Subcutaneous abdominal adipose tissue (tissue), 5 donors: Measurements from ENCODE around the gene ZNF33A.
"Not testable (repeated sequence)": the region's sequence is repeated elsewhere in the genome, so short reads cannot be mapped to it uniquely, and the experiment has no call there.

Source experiments
- H3K27ac ChIP-seq: one replicate; pipeline ENCODE4 v1.7.0; 2013; ENCODE audit warnings: low read depth, mild to moderate bottlenecking, inconsistent platforms, low read length, moderate library complexity
- H3K27me3 ChIP-seq, 5 donors: one replicate each; pipeline ENCODE4 v1.7.0; 2013; ENCODE audit warnings: low read length in 5 of 5, inconsistent platforms in 1 of 5; ENCODE audit not compliant: control insufficient read depth in 5 of 5, insufficient read depth in 4 of 5
- H3K36me3 ChIP-seq, 5 donors: one replicate each; pipeline ENCODE4 v1.7.0; 2013; ENCODE audit warnings: low read length in 5 of 5; ENCODE audit not compliant: control insufficient read depth in 5 of 5, insufficient read depth in 5 of 5
- H3K4me1 ChIP-seq, 5 donors: one replicate each; pipeline ENCODE4 v1.7.0; 2013; ENCODE audit warnings: low read length in 5 of 5, mild to moderate bottlenecking in 3 of 5, moderate library complexity in 1 of 5; ENCODE audit not compliant: control insufficient read depth in 5 of 5, insufficient read depth in 5 of 5
- H3K4me3 ChIP-seq, 5 donors: one replicate each; pipeline ENCODE4 v1.7.0; 2013; ENCODE audit warnings: low read length in 5 of 5, low read depth in 1 of 5
- H3K9ac ChIP-seq, 5 donors: one replicate each; pipeline ENCODE4 v1.7.0; 2013; ENCODE audit warnings: low read length in 5 of 5, mild to moderate bottlenecking in 4 of 5, moderate library complexity in 3 of 5
- H3K9me3 ChIP-seq, 5 donors: one replicate each; pipeline ENCODE4 v1.7.0; 2013; ENCODE audit warnings: low read length in 5 of 5; ENCODE audit not compliant: control insufficient read depth in 5 of 5
- donor health status: healthy.
- donor health status: healthy.
- donor health status: healthy.
- donor health status: healthy.
- donor health status: healthy.

The ZNF33A gene

DNA sequence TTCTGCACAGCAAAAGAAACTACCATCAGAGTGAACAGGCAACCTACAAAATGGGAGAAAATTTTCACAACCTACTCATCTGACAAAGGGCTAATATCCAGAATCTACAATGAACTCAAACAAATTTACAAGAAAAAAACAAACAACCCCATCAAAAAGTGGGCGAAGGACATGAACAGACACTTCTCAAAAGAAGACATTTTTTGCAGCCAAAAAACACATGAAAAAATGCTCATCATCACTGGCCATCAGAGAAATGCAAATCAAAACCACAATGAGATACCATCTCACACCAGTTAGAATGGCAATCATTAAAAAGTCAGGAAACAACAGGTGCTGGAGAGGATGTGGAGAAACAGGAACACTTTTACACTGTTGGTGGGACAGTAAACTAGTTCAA lies 10.0 kb upstream of the ZNF33A start:
- not testable (repeated sequence) for H3K4me3 ChIP-seq, H3K9ac ChIP-seq, H3K4me1 ChIP-seq, H3K9me3 ChIP-seq, H3K36me3 ChIP-seq, H3K27ac ChIP-seq, H3K27me3 ChIP-seq

GRCh38 chr10:38003026-38003425 lies 7.4 kb upstream of the ZNF33A start:
- no peaks in the 10 kb centered on the region for H3K27me3 ChIP-seq
- no peak overlapping the region for H3K4me3 ChIP-seq
- H3K36me3 ChIP-seq = no peaks in the 10 kb centered on the region
- no peak overlapping the region for H3K27ac ChIP-seq
- H3K9me3 ChIP-seq = no peaks in the 10 kb centered on the region
- peaks cover 0 to 2% (median 0%) of the 10 kb centered on the region in 5 donors for H3K4me1 ChIP-seq
- no peak overlapping the region for H3K9ac ChIP-seq

DNA sequence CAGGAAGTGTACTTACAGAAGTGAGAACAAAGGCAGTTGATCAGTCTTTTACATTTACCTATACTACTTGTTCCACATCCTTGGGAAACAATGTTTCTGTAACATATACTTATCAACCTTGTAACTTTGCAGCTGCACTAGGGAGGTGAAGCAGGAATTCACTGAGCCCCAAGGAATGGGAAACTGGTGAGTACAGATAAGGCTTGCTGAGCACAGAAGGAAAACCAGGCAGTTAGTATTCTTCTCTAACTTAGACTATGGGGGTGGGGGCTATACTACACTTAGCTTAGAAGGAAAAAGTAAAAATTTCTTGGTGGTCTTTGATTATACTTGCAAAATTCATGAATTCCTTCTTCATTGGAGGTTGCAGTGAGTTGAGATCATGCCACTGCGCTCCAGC lies 6.9 kb upstream of the ZNF33A start:
- no peaks in the 10 kb centered on the region for H3K36me3 ChIP-seq
- H3K27me3 ChIP-seq = no peaks in the 10 kb centered on the region
- H3K4me1 ChIP-seq = peaks cover 0 to 2% (median 0%) of the 10 kb centered on the region in 5 donors
- H3K9ac ChIP-seq = no peak overlapping the region
- H3K9me3 ChIP-seq = no peaks in the 10 kb centered on the region
- H3K27ac ChIP-seq = no peak overlapping the region
- H3K4me3 ChIP-seq = no peak overlapping the region

DNA sequence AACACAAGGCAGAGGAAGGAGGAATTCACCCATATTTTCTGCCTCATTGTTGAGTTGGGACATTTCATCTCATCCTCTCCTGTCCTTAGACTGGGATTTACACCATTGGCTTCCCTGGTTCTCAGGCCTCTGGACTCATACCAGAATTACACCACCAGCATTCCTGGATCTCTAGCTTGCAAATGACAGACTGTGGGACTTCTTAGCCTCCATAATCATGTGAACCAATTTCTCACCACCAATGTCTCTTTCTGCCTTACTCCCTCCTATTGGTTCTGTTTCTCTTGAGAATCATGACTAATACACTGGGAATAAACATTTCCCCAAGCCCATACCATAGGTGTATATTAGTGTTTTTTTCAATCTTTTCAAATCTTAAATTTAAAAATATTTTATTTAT lies 2.9 kb upstream of the ZNF33A start:
- no peak overlapping the region for H3K9ac ChIP-seq
- no peaks in the 10 kb centered on the region for H3K9me3 ChIP-seq
- no peak overlapping the region for H3K4me3 ChIP-seq
- no peaks in the 10 kb centered on the region for H3K27me3 ChIP-seq
- peaks cover 2 to 22% (median 11%) of the 10 kb centered on the region in 5 donors for H3K4me1 ChIP-seq
- no peak overlapping the region for H3K27ac ChIP-seq
- no peaks in the 10 kb centered on the region for H3K36me3 ChIP-seq

DNA sequence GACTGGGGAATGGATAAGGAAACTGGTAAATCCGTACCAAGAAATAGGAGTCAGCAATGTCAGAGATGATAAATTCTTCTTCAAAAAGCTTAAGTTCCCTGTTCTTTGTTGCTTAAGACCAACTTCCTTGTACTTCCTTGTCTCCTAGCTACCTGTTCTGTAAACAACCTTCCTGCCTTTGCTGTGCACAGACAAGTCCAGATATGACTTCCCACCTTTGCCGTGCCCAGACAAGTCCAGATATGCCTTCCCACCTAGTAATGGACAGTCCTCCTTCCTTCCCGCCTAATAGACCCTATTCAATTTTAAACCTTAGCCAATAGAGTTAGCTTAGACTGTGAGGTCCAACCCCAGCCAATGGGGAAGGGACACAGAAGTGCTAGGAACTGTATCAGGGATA lies 2.5 kb upstream of the ZNF33A start:
- Histone ChIP-seq H3K27me3 (no peaks in the 10 kb centered on the region), H3K27ac (no peak overlapping the region), H3K4me1 (peaks cover 2 to 22% (median 11%) of the 10 kb centered on the region in 5 donors), H3K4me3 (no peak overlapping the region), H3K9ac (no peak overlapping the region), H3K36me3 (no peaks in the 10 kb centered on the region), H3K9me3 (no peaks in the 10 kb centered on the region)

- Histone ChIP-seq H3K27ac (no peak overlapping the region), H3K27me3 (no peaks in the 10 kb centered on the region), H3K9ac (no peak overlapping the region), H3K9me3 (no peaks in the 10 kb centered on the region), H3K4me3 (no peak overlapping the region), H3K36me3 (peaks cover 33 to 59% (median 37%) of the 10 kb centered on the region in 5 donors), H3K4me1 (peaks cover 0 to 6% (median 4%) of the 10 kb centered on the region in 5 donors)
Observed at GRCh38 chr10:38016354-38016753, 5.9 kb downstream of the ZNF33A start.

- H3K4me1 ChIP-seq, H3K4me3 ChIP-seq, H3K9me3 ChIP-seq, H3K27me3 ChIP-seq, H3K9ac ChIP-seq, H3K27ac ChIP-seq: not testable (repeated sequence)
- peaks cover 35 to 69% (median 42%) of the 10 kb centered on the region in 5 donors for H3K36me3 ChIP-seq
Observed at GRCh38 chr10:38019124-38019523, 8.6 kb downstream of the ZNF33A start.

GRCh38 chr10:38025283-38025682 lies 14.8 kb downstream of the ZNF33A start:
- Histone ChIP-seq H3K9ac (no peak overlapping the region), H3K36me3 (peaks cover 37 to 54% (median 41%) of the 10 kb centered on the region in 5 donors), H3K4me3 (no peak overlapping the region), H3K27ac (no peak overlapping the region), H3K4me1 (no peaks in the 10 kb centered on the region), H3K27me3 (no peaks in the 10 kb centered on the region), H3K9me3 (no peaks in the 10 kb centered on the region)

DNA sequence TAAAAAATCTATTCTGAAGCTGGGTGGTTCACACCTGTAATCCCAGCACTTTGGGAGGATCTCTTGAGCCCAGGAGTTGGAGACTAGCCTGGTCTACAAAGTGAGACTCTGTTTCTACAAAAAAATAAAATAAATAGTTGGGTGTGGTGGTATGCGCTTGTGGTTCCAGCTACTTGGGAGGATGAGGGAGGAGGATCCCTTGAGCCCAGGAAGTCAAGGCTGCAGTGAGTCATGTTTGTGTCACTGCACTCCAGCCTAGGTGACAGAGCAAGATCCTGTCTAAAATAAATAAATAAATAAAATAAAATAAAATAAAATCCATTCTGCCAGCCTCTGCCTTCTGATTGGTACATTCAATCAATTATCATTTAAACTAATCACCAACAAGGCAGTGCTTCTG lies 17.5 kb downstream of the ZNF33A start:
- H3K27ac ChIP-seq = no peak overlapping the region
- no peak overlapping the region for H3K9ac ChIP-seq
- H3K36me3 ChIP-seq = peaks cover 28 to 46% (median 32%) of the 10 kb centered on the region in 5 donors
- no peak overlapping the region for H3K4me3 ChIP-seq
- H3K27me3 ChIP-seq = no peaks in the 10 kb centered on the region
- no peaks in the 10 kb centered on the region for H3K9me3 ChIP-seq
- peaks cover 0 to 5% (median 4%) of the 10 kb centered on the region in 5 donors for H3K4me1 ChIP-seq

DNA sequence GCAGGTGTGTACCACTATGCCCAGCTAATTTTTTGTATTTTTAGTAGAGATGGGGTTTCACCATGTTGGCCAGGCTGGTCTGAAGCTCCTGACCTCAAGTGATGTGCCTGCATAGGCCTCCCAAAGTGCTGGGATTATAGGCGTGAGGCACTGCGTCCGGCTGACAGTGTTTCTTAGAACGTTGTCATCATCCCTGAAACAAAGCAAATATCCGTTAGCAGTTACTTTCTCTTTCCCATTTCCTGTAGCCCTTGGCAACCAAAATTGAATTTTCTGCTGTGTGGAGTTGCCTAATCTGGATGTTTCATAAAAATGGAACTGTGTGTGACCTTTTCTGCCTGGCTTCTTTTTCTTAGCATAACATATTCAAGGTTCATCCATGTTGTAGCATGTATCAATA lies 22.4 kb downstream of the ZNF33A start:
- Histone ChIP-seq H3K27me3 (no peaks in the 10 kb centered on the region), H3K9me3 (no peaks in the 10 kb centered on the region), H3K4me1 (peaks cover 0 to 9% (median 6%) of the 10 kb centered on the region in 5 donors), H3K36me3 (peaks cover 19 to 35% (median 26%) of the 10 kb centered on the region in 5 donors), H3K9ac (no peak overlapping the region), H3K4me3 (peak overlapping the region in 3 of 5 donors; percentile 19 to 35 (median 20)), H3K27ac (peak overlapping the region; percentile 23)
